Fibroblast of peridontal ligament (primary cell): Measurements from ENCODE around the gene MAGED4B.
A peak's percentile ranks its signal among the peaks of the same experiment; 100 is the strongest.
"Not testable (repeated sequence)": the region's sequence is repeated elsewhere in the genome, so short reads cannot be mapped to it uniquely, and the experiment has no call there.

ENCODE experiments used
- DNase-seq: peaks from one replicate; pipeline ENCODE4 v3.0.0-alpha.2; 2010; ENCODE audit errors: extremely low read depth

MAGED4B gene

GRCh38 chrX:52068666-52069640, at the start of gene MAGED4B:
TSS of gene MAGED4B (minus strand) at chrX:52069183. CDS start at chrX:52068172, 1,011 bp downstream.
- not testable (repeated sequence) for DNase-seq

GRCh38 chrX:52118262-52118661, 49.3 kb upstream of the MAGED4B start:
- DNase-seq, result peak; percentile 3

GRCh38 chrX:52082578-52082977, 13.6 kb upstream of the MAGED4B start:
- DNase-seq, result peak; percentile 3

- no peak for DNase-seq
Measured at GRCh38 chrX:52078131-52078530, 9.1 kb upstream of the MAGED4B start.

GRCh38 chrX:52042288-52042687, 26.7 kb downstream of the MAGED4B start:
- not testable (repeated sequence) for DNase-seq

- DNase-seq, result no peak
Measured at GRCh38 chrX:52034211-52034610, 34.8 kb downstream of the MAGED4B start.

GRCh38 chrX:52031371-52031770, 37.6 kb downstream of the MAGED4B start:
- no peak for DNase-seq

- no peak for DNase-seq
Measured at GRCh38 chrX:52015794-52016193, 53.2 kb downstream of the MAGED4B start.
